GM12865 (cell line): ENCODE data around the gene RPS21.

Experiments
- DNase-seq: peaks from one replicate; pipeline ENCODE4 v3.0.0; 2010; ENCODE audit warnings: low read depth
- H3K4me3 ChIP-seq: 2 replicates; pipeline ENCODE4 v1.5.1; 2011; ENCODE audit warnings: mild to moderate bottlenecking, low read depth, low read length, control low read depth
- CTCF ChIP-seq: IDR thresholded peaks from 2 replicates; pipeline ENCODE4 v1.5.1; 2011; ENCODE audit warnings: low read length, control low read depth, low read depth, inconsistent platforms; ENCODE audit not compliant: insufficient read depth; ENCODE audit errors: missing control alignments

The RPS21 gene

GRCh38 chr20:62357681-62358080 is 29.2 kb upstream of the RPS21 start:
- H3K4me3 ChIP-seq: no peak overlapping the region
- DNase-seq: no peak
- no peak for TF ChIP-seq CTCF

- TF ChIP-seq CTCF: no peak
- no peak overlapping the region for H3K4me3 ChIP-seq
These were observed 28.5 kb upstream of the RPS21 start for GRCh38 chr20:62358171-62359042.

GRCh38 chr20:62359043-62359490 is 27.8 kb upstream of the RPS21 start:
- TF ChIP-seq CTCF: no peak
- H3K4me3 ChIP-seq: no peak overlapping the region
- DNase-seq: no peak

More at GRCh38 chr20:62358171-62359042, 28.5 kb upstream of the RPS21 start:
- DNase-seq: no peak

GRCh38 chr20:62359491-62360121 is 27.3 kb upstream of the RPS21 start:
- no peak for DNase-seq
- H3K4me3 ChIP-seq: no peak overlapping the region
- no peak for TF ChIP-seq CTCF

- DNase-seq: no peak
- H3K4me3 ChIP-seq: no peak overlapping the region
These were observed 25.8 kb upstream of the RPS21 start for GRCh38 chr20:62360854-62361798.

More at GRCh38 chr20:62360854-62361798, 25.8 kb upstream of the RPS21 start:
- no peak for TF ChIP-seq CTCF
